GM18520 (cell line): Measurements from ENCODE around the gene FLT1.
A peak's percentile ranks its signal among the peaks of the same experiment; 100 is the strongest.

Experiments used
- ATAC-seq: cut with Tn5 transposase; IDR thresholded peaks from one replicate; pipeline ENCODE4 v1.9.1; 2021; ENCODE audit not compliant: unreplicated experiment

Gene FLT1

DNA sequence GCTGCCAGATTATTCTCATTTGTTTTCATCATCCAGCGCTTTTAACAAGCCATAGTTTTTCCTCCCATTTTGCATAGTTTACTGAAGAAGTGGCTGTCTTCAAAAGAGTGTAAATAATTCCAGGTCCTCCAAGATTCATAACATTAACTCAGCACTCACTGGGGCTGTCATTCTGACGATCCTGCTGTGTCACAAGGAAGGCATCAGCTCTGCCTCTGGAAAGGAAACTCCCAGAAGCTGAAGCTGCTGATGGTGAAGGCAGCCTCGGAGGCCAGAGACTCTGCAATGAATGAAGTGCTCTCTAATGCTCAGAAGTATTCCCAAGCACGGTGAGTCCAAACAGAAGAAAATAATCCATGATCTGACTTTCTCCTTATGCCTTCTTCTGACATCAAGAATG is 60.0 kb downstream of the FLT1 start:
- ATAC-seq: no peak

DNA sequence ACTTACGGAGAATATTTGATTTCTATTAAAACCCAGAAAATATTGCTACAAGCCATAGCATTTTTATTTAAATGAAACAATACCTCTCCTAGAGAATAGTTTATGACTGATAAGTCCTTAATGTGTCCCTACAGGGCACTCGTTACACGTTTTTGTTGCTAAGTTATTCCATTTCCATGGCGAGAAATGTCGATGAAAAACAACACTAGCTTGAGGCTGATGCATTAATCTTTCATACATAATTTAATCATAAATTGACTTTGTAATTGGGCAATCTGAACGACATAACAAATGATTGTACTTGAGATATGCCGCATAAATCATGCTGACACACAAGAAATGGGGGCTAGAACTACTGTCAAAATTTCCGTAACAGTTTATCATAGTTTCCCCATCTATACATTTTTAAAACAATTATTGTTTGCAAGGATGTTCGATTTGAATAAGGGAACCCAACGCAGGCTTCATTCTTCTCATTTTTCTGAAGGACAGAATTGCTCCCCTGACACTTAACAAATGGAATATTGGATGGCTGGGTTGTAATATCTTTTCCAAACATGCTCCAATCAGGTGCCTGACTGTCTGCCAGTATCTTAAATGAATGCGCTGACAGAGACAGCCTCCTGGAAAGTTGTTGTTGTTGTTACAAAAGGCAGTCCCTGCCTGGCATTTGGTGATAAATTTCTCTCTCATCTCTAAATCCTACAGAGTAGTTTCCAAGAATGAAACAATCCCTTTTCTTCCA is 61.9 kb downstream of the FLT1 start:
- no peak for ATAC-seq

DNA sequence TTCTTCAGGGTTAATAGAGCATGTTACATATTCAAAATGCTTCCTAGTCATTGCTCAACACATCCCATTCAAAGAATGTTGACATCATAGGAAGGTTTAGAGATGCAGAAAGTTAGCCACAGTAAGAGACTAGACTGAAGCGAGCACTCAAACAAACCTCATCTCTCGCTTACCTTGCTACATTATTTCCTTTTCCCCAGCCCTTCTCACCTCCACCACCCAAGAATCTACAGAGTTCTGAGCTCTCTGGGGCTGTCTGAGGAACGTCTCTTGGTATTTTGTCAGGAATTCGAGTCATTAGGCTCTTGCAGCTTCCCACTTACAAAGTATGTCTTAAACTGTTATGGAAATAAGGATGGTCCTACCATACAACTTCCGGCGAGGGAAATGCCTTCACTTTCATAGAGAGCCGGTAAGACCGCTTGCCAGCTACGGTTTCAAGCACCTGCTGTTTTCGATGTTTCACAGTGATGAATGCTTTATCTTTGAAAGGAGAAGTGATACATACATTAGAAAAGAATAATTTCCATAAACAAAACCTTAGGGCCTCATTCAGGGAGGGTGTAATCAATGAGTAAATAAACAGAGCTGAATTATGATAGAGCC is 65.1 kb downstream of the FLT1 start:
- peak; percentile 91 for ATAC-seq

DNA sequence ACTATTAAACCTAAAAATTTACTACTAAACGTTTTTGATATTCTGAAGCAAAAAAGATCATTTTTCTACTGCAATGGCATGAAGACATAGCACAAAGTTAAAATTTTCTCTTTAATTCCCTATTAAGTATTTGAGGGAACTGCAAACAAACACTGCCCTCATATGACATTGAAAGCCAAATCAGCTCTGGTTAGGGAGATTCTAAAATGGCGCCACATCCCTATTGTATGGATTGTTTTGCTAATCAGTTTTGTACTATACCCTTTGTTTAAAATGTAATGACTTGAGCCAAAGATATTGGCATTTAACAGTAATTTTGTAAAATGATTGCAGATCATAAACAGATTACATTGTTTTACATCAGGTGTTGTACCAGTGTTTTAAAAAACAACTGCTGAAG is 65.8 kb downstream of the FLT1 start:
- ATAC-seq: no peak

DNA sequence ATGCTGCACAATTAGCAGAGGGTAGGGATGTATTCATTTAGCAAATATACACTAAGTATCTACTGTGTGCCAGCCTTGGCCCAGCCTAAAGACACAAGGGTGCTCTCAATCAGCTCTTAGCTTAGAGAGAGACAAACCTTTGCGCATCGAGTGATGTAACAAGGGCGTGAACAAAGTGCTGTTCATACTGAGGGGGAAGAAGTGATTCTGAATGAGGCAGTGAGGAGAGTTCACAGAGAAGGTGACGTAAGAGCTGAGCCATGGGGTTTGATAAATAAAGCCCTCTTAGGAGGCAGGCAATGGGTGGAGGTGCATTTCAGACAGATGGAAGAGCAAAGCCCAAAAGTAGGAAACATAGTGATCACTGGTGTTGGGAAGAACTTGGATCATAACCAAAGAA is 68.5 kb downstream of the FLT1 start:
- ATAC-seq: no peak

DNA sequence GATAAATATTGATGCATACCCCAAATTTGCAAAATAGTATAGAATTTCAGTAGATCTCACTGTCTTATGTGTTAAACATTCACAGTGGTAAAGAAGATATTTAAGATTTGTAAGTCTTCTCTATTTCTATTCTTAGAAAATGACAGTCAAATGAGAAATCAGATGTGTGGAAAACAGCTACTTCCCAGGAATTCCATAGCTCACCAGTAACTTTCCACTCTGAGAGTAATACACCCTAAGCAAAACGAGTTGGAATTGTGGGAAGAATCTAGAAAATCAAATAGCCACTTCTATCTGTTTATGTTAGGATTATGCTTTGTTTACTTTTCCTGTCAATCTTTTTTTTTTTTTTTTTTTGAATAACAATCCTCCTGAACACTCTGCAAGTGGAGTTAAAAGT is 69.1 kb downstream of the FLT1 start:
- no peak for ATAC-seq

DNA sequence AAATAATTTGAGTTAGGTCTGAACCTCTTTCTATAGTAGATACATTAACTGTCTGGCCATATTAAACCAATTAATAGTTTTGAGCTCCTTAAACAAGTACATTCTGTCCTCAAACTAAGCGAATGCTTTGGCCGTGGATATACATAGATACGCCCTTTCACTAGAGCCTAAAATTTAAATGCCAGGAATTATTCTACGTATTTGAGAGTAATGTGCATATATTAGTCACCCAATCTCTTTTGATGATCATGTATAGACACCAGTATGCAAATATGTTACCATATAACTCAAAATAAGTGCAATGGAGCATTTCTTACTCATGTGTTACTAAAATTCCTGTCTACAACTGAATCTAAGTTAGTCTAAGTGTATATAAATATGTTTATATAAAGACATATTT is 70.4 kb downstream of the FLT1 start:
- no peak for ATAC-seq

DNA sequence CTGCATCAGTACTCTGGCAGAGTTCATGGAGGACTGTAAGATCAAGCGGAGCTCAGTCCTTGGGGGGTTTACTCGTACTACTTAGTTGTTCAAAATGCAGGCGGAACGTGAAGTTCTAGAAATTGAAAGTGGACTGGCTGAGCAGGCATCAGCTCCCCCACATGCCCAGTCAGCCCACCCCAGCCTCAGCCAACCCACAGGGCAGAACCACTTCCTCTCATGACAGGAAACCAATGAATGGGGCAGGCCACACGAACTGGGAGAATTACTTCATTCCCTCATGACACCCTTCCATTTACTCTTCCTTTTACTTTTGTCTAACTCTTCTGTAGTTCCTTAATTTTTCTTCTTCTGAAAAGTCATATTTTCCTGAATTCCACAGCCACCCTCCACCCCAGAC is 71.9 kb downstream of the FLT1 start:
- ATAC-seq: no peak

DNA sequence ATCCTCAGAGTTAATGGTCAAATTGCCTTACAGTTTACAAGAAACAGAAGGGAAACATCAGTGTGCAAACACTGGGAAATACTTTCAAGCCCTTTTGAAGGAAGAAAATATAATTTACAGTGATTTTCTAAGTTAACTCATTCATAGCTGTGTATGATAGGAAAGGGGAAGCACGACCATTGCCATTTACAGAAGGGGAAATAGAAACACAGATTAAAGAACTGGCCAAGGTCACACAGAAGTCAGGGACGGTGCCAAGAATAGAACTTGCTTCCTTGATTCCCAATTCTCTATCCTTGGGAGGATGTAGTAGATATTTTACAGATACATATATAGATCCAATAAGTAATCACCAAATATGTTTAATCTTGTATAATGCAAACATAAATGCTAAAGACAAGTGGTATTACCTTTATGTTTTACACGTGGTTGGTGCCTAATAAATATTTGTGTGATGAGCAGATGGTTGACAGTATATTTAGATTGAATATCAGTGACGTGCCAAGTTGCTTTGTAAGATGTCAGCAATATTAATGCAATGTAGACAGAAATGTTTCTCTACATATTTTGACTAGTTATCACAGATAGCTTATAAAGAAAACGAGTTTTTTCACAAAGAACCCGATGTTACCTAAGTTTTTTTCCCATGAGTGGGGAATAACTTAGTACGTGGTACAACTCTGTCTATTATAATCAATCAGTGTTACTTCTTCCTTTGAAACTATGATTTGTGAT is 73.1 kb downstream of the FLT1 start:
- ATAC-seq: no peak

DNA sequence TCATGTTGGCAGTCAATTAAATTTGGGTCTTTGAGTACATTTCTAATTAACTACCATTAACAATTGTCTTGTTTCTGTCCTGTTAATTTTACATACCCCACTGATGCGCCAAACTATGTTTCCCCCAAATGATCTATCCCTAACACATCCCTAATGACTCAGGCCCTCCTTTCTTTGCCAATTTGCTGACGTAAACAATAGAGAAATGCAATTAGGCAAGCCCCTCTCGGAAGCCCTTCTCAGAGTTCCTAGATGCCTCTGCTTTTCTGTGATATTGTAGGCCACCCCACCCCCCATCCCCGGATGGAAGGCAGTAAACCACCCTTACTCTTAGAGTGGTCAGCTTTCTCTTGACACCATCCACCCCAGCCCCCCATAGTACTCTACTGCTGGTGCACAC is 74.2 kb downstream of the FLT1 start:
- ATAC-seq: no peak

DNA sequence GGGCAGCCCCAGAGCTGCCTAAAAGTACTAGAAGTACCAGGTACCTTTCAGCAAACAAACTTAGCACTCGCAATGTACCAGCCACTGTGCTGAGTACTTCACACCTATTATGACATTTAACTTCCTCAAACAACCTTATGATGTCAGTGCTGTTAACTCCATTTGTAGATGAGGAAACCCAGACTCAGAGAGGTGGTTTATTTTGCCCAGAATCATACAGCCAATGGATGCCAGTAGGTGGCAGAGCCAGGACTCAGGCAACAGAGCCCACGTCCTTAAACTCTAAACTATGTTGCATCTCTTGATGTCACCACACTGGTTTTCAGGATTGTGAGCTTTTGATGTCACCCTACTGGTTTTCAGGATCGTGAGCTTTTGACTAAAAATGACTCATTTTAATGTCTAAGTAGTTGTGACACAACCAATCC is 78.9 kb downstream of the FLT1 start:
- no peak for ATAC-seq

DNA sequence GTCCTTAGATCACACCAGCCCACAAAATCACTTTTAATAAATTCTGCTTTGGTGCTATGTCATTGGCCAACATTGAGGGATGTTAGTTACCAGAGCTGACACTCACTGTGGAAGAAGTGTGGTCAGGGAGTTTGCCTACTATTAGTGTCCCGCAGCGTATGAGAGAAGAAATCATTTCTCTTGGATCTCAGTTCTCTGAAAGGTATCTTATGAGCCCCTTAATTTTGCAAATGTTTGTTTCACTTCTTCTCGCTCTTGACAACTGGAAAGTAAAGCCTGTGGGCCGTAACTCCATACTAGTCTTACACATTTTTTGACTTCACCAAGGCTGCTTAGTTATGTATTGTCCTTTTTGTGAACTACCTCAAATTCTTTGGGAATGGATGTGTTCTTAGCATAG is 80.9 kb downstream of the FLT1 start:
- no peak for ATAC-seq

DNA sequence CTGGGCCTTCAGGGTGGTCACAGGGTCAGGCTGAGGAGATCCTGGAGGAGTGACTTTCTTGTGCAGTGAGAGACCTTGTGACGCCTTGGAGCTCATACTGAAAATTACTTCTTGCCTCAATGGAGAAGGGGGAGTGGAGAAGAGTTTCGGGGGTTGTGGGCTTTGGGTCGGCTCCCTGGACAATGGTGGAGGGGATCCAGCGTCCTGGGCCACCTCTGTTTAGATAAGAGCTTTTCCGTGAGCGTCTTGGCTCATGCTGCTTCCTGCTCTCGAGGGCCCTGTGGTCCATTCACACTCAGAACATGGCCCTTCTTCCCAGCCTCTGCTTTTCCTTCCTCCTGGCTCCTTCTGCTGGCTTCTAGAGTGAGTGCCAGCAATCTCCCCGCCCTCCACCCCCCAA is 81.9 kb downstream of the FLT1 start:
- ATAC-seq: no peak

DNA sequence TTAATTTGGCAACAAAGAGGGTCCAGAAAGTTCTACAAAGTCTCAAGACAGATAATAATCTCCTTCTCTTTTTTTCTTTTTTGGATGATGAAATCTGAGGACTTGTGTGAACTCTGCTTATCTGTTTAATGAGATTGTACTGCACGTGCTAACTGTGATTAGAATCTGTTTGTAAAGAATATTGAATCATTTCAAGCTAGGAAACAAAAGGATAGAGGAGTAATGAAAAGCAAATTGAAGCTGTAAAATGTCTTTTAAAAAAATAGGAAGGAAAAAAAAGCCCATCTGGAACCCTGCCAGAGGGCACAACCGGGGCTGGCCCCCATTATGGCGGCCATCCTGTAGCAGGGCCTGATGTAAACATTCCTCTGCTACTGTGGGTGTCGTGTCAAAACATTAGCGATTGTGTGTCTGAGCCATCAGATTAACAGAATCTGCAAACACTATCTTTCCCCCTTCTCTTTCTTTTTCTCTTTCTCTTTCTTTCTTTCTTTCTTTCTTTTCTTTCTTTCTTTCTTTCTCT is 83.0 kb downstream of the FLT1 start:
- ATAC-seq: no peak

DNA sequence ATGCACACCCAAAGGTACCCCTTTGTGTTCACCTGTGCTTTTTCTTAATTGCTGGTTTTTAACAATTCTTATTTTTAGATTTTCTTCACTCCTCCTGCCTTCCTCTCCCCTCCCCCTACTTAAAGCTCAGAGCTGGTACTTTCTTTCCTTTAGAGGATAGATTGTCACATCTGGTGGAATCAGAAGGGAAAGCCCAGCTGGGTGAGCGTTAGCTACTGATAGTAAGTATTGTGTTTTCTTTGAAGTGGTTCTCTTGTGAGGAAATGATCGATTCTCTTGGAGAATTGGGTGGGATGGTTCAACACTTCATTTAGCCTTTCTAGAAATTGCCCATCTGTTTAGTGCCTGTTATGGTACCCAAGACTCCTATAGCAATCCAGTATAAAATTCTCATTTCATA is 84.8 kb downstream of the FLT1 start:
- ATAC-seq: no peak

DNA sequence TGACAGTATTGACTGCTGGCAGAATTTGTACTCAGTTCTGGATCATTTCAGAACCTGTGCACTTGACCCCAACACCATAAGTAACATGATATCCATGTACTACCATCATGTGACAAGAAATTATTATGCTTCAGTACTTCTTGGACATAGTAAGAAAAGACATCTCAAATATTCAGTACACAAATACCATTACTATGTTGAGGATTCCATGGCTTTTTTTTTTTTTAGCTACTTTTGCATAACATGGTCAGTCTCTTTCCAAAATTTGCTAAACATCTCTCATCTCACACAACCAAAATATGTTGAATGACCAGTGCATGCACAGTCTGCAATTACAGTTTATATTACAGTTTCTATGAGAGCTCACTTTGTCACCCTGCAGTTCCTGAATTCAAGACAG is 85.3 kb downstream of the FLT1 start:
- ATAC-seq: no peak

DNA sequence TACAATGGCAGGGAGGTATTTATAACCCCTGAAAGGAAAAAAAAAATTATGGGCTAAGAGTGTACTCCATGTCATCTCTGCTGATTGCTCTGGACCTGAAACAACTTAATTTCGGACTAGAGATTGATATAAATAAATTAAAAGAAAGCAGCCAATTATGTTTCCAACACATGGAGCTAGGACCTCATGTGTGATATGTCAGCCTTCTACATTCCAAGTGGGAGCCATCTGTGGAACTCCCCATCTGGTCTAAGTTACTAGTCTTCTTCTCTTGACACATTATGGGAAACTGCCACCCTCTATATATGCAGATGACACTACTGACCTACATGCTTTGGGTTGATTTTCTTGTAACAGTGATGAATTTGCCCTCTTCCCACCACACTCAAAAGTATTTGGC is 86.1 kb downstream of the FLT1 start:
- ATAC-seq: no peak

DNA sequence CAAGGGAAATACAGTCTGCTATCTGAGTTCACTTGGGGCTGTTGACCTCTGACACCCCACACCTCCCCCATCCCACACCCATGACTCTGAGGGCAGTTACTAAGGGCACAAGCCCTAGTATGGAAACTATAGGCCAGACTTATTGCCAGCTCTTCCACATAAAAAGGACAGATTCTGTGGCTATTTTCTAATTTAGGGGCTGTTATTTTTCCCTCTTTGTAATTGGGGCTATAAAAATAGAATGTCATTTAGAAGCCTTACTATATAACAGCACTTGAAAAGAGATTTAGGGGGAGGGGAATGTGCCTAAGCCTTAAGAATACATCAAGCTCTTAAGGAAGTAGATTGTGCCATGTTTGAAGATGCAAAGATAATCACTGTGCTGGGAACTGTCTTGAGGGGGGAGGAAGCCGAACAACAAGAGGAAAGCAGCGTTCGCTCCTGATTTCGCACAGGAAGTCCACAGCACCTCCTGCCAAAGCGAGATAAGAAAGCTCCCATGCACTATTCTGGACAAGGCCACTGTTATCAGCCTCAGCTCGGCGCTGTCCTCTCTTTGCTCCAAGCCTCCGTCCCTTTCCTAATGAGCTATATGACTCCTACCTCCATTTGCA is 86.6 kb downstream of the FLT1 start:
- ATAC-seq: no peak

DNA sequence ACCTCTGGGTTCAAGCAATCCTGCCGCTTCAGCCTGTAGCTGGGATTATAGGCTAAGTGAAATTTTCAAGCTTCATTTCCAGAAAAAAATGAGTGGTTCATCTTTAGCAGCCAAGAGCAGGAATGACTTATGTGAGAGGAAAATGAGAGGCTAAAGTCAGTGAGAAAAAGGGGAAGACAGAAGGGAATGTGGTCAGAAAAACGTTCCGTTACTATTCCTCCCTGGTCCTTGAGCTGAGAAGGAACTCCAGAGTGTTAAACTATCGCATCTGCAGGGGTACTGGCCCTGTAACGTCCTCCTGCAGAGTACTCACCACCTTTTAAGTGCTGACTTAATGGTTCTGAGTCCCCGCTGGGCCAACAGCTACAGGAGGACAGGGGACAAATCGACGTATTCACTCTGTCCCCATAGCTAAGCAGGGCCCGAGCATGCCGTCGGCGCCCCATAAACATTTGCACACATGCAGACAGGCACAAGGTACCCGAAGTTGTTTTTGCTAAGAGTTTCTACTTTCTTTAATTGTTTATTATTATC is 88.1 kb downstream of the FLT1 start:
- ATAC-seq: no peak

DNA sequence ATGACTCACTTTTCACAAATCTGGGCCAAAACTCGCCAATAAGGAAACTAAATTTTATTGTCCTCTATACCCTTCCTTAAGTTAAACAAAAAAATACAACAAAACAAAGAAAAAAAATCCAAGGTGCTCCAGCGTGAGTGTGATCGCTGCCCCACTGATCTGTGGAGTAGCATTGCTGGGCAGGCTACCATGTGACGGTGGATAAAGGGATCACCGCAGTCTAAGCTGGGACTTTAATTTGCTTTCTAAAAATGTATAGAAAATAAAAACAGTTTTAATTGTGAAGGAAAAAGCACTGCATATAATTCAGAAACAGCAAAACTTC is 92.9 kb downstream of the FLT1 start:
- ATAC-seq: no peak

DNA sequence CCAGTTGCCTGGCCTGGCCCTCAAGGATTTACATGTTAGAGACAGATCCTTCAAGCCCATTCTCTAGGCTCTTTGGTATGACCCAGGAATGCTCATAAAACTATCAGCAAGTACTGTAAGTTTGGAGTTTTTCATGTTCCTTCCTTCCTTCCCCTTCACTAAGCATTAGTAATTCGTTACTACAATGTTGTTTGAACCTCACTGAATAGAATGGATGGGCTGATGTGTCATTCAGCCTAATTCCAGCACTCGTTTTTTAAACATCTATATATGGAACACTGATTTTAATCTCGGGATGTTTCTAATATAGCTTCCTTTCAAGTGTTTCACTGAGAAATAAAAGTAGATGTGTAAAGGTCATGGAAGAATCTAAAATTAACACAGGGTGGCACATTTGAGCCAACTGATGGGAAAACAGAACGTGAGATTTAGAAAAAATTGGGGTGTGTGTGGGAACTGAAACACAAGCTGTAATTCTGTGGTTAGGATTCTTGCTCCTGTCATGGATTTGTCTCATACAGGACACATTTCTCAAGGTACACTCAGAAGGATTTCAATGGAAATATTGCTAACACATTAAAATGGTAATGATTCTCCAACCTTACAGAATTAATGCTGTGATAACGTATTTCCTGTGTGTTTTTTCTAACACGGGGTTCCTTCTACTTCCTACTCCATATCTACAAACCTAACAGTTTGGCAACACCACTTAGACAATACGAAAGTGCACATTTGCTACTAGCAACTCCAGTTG is 93.4 kb downstream of the FLT1 start:
- no peak for ATAC-seq
